GM19397 (cell line): ENCODE data around the gene CILP.
"Not testable (repeated sequence)": the region's sequence is repeated elsewhere in the genome, so short reads cannot be mapped to it uniquely, and the experiment has no call there.

Experiments used
- ATAC-seq: cut with Tn5 transposase; IDR thresholded peaks from one replicate; pipeline ENCODE4 v1.9.1; 2021; ENCODE audit warnings: mild to moderate bottlenecking, moderate library complexity; ENCODE audit not compliant: unreplicated experiment

CILP gene

GRCh38 chr15:65226901-65227300 lies 15.6 kb upstream of the CILP start:
- not testable (repeated sequence) for ATAC-seq

GRCh38 chr15:65226221-65226620 lies 14.9 kb upstream of the CILP start:
- no peak for ATAC-seq

DNA sequence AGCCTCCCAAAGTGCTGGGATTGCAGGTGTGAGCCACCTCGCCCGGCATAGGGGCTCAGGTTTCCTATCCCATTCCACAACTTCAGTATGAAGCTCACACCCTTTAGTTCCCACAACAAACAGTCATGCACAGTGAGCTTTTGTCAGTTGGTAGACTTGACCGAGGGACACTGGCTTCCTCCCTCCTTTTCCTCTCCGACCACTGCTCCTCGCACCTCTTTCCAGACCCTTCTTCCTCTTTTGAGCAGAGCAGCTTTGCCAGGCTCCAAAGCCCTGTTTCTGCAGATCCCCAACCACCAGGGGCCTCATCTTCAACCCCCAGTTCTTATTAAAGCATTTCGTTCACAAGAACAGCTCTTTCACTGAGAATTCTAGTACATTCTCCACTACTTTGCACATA lies 12.7 kb upstream of the CILP start:
- ATAC-seq = no peak

GRCh38 chr15:65222891-65223290 lies 11.6 kb upstream of the CILP start:
- no peak for ATAC-seq

- ATAC-seq = no peak
These were observed 10.4 kb upstream of the CILP start for GRCh38 chr15:65221697-65222096.

- no peak for ATAC-seq
These were observed 7.9 kb upstream of the CILP start for GRCh38 chr15:65219137-65219536.

- no peak for ATAC-seq
These were observed 6.5 kb upstream of the CILP start for GRCh38 chr15:65217526-65218482.

- ATAC-seq = no peak
These were observed 4.2 kb upstream of the CILP start for GRCh38 chr15:65215496-65215895.

DNA sequence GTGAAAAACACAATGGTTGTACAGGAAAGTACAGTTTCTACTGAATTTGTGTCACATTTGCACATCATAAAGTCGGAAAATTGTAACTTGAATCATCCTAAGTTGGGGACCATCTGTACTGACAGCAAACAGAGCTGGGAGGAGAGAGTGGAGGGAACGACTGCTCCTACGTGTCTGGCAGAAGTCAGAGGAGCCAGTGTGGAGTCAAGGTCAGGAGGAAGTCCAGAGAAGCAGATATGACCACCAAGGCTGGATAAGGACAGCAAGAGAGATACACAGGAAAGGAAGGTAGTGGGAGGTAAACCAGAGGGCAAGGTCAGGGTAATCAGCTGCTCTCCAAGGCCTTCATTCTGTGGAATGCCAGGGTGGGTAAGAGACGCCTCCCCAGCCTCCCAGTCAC lies 2.7 kb upstream of the CILP start:
- ATAC-seq = no peak

GRCh38 chr15:65213241-65213640 lies 2.0 kb upstream of the CILP start:
- ATAC-seq = no peak

GRCh38 chr15:65212097-65212496 lies 824 bp upstream of the CILP start:
- no peak for ATAC-seq

- ATAC-seq = no peak
These were observed 259 bp upstream of the CILP start for GRCh38 chr15:65211482-65211982.

- ATAC-seq = no peak
These were observed 1.3 kb downstream of the CILP start for GRCh38 chr15:65209701-65210643.

- no peak for ATAC-seq
These were observed 2.6 kb downstream of the CILP start for GRCh38 chr15:65208647-65209046.

- ATAC-seq = no peak
These were observed 3.9 kb downstream of the CILP start for GRCh38 chr15:65207280-65207840.

DNA sequence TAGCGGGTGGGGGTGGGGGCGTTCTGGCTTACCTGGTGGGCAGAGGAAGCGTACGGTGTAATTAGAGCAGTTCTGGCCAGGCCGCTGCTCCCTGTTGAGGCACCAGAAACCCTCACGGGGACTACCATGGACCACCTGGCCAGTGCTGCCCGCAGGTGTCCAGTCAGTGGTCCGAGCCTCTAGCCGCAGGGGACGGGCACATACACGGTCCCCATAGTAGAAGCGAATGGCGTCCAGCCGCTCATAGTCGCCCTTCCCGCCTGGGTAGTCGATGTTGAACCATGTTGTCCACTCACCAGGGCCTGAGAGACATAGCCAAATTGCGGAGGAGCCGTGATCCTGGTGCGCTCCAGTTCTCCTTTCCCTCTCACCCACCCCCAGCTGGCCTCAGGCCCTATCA lies 4.5 kb downstream of the CILP start:
- no peak for ATAC-seq

DNA sequence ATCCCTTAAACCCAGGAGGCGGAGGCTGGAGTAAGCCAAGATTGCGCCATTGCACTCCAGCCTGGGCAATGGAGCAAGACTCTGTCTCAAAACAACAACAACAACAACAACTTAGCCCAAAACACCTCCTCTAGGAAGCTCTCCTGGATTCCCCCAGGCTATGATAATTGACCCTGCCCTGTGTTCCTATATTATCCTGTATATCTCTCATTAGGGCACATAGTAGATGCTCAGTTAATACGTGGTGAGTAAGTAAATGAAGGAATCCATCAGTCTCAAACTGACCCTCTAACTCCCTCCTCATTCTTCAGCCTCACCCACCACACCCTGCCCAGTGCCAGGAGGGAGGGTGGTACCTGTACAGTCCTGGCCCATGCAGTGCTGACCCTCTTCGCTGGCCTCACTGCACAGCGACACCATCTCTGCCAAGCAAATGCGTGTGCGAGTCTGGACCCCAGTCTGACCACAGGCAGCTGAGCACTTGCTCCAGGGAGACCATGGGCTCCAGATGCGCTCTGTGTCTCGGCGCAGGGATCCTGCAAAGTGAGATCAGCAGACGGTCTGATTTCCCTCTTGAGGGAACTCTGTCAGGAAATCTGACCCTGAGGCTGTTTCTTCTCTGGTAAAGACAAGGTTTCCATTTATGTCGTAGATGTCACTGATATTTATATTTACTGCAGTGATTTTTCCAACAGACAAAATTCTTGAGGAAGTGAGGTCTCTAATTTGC lies 6.2 kb downstream of the CILP start:
- no peak for ATAC-seq

DNA sequence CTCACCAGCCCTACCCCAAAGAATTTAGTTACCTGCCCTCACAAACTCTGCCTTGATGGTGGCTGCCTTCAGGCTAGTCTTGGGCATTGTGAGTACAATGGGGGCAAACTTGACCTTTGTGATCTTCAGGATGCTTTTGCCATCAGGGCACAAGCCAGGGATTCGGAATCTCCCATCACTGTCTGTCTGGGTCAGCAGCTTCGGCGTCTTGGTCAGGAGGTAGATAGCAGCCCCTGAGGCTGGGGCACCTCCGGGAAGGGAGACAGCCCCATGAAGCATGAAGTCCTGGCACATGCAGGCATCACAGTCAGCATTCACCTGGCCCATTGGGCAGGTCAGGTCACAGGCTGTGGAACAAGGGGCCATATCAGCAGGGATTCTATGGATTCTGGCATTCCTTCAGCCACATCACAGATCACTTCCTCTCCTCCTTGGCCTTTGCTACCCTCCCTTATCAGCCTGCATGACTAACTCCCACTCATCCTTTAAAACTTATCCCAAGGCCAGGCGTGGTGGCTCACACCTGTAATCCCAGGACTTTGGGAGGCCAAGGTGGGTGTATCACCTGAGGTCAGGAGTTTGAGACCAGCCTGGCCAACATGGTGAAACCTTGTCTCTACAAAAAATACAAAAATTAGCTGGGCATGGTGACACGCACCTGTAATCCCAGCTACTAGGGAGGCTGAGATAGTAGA lies 6.9 kb downstream of the CILP start:
- ATAC-seq = no peak

GRCh38 chr15:65201918-65202317 lies 9.4 kb downstream of the CILP start:
- no peak for ATAC-seq

GRCh38 chr15:65198571-65198970 lies 12.7 kb downstream of the CILP start:
- no peak for ATAC-seq
